Fibroblast of mammary gland (primary cell): Measurements from ENCODE around the gene ACADL.
A peak's percentile ranks its signal among the peaks of the same experiment; 100 is the strongest.
"Not testable (repeated sequence)": the region's sequence is repeated elsewhere in the genome, so short reads cannot be mapped to it uniquely, and the experiment has no call there.

ENCODE experiments used
- DNase-seq: peaks from one replicate; pipeline ENCODE4 v3.0.0-alpha.2; 2010; ENCODE audit warnings: low read depth
- H3K4me3 ChIP-seq: 2 replicates; pipeline ENCODE4 v1.5.1; 2011; ENCODE audit warnings: low read depth, mild to moderate bottlenecking, low read length, moderate library complexity; ENCODE audit not compliant: control insufficient read depth
- TF ChIP-seq, protein P1 (sequence below): conservative IDR thresholded peaks from 2 replicates; pipeline ENCODE4 v1.5.1; 2011; ENCODE audit warnings: low read depth, low read length, inconsistent platforms; ENCODE audit not compliant: control insufficient read depth, insufficient read depth

ACADL gene

DNA sequence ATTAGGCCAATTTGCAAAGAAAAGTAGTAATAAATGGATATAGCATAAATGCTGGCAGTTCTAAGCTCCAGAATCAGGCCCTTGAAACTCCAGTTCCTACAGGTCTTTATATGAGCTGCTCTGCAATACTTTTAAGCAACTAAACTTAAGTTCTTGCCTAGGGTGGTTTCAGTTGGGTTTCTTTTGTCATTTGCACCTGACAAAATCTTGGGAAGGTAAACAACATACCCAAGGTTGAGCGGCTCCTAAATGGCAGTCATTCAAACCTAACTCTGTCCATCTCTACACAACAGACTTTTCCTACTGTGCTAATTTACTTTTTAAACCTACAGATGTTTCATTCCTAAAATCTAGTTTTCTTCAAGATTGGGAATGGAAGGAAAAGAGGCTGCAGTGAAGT is 44.8 kb downstream of the ACADL start:
- TF ChIP-seq, protein P1, sequence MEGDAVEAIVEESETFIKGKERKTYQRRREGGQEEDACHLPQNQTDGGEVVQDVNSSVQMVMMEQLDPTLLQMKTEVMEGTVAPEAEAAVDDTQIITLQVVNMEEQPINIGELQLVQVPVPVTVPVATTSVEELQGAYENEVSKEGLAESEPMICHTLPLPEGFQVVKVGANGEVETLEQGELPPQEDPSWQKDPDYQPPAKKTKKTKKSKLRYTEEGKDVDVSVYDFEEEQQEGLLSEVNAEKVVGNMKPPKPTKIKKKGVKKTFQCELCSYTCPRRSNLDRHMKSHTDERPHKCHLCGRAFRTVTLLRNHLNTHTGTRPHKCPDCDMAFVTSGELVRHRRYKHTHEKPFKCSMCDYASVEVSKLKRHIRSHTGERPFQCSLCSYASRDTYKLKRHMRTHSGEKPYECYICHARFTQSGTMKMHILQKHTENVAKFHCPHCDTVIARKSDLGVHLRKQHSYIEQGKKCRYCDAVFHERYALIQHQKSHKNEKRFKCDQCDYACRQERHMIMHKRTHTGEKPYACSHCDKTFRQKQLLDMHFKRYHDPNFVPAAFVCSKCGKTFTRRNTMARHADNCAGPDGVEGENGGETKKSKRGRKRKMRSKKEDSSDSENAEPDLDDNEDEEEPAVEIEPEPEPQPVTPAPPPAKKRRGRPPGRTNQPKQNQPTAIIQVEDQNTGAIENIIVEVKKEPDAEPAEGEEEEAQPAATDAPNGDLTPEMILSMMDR, result no peak
- DNase-seq, result no peak
- H3K4me3 ChIP-seq, result no peak overlapping the region

DNA sequence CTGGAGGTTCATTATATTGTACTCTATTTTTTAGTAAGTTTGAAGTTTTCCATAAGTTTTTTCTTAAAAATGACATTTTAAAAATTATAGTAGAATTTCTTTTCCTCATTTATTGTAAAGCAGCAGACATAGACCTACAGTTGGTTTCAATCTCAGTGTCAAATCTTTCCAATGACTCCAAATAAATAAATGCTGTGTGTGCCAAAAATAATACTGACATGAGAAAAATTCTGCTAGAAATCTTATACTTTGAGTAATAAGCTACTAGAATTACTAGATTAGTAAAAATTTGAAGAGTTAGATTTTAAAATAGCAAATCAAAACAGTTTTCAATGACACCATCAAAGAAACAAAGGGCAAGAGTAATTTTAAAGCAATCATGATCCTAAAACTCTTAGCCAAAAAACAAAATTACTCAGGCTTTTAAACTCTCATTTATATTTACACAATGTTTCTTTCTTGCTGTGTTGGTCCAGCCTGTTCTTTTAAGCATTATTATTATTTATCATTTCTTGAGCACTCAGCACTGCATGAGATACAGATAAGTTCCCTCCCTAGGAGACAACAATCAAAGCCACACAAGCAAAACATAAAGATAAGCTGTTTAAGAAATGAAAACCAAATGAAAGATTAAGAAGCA is 45.8 kb downstream of the ACADL start:
- H3K4me3 ChIP-seq, result no peak overlapping the region
- no peak for DNase-seq
- TF ChIP-seq, protein P1, result no peak

DNA sequence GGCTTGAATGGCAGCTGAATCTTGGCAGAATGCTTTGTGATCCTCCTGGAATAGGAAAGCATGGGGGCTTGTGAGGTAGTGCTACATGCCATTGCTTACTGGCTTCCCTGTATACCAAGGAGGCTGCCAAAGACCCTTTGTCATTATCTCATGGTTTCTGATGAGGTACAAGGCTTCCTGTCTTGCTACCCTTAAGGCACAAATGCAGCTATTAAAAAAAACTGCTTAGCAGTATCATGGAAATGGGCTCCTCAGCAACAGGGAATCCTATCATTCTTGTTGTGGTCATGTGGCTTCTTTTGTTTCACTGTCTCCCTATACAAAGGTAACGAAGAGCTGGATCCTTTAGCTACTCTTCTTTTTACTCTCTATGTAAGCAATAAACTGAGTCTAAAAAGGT is 47.5 kb downstream of the ACADL start:
- no peak for DNase-seq
- H3K4me3 ChIP-seq, result no peak overlapping the region
- TF ChIP-seq, protein P1, result no peak

DNA sequence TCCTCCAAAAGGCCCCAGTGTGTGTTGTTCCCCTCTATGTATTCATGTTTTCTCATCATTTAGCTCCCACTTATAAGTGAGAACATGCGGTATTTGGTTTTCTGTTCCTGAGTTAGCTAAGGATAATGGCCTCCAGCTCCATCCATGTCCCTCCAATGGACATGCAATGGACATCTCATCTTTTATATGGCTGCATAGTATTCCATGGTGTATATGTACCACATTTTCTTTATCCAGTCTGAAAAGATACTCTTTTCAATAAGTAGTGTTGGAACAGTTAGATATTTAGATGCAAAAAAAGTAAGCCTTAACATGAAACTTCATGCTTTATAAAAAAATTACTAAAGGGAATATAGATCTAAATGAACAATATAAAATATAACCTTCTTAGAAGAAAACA is 48.1 kb downstream of the ACADL start:
- not testable (repeated sequence) for H3K4me3 ChIP-seq, DNase-seq

DNA sequence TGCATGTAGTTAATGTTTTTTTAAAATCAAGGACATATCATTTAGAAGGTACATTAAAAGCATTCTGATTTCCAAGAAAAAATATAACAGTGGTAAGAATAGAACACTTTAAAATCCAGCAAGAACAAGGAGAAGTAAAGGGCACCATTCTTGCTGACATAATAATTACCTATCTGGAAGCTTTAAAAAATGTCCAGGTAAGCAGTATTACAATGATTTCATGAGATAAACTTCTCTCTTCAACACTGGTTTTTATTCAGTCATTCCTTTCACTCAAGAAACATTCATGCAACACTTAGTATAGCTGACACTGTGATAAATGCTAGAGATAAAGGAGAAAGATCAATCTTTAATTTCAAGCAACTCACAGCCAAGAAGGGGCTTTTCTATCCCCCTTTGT is 51.2 kb downstream of the ACADL start:
- TF ChIP-seq, protein P1, result no peak
- DNase-seq, result no peak
- H3K4me3 ChIP-seq, result no peak overlapping the region

DNA sequence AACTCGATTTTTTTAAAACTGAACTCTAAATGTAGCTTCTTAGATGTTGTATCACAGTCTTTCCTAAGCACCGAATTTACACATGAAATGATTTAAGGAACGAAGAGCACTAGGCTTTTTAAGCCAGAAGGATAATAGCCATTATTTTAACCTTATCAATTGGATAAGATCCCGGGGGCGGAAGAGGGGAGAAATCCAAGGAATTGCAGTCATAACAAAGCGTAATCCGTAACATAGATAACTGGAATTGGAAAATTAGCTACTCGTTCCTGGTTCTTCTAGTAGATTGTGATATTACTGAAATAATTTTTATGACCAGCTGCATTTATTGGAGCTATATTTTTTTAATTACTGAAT is 53.0 kb downstream of the ACADL start:
- TF ChIP-seq, protein P1, result no peak
- no peak for DNase-seq
- peak overlapping the region; percentile 68 for H3K4me3 ChIP-seq

DNA sequence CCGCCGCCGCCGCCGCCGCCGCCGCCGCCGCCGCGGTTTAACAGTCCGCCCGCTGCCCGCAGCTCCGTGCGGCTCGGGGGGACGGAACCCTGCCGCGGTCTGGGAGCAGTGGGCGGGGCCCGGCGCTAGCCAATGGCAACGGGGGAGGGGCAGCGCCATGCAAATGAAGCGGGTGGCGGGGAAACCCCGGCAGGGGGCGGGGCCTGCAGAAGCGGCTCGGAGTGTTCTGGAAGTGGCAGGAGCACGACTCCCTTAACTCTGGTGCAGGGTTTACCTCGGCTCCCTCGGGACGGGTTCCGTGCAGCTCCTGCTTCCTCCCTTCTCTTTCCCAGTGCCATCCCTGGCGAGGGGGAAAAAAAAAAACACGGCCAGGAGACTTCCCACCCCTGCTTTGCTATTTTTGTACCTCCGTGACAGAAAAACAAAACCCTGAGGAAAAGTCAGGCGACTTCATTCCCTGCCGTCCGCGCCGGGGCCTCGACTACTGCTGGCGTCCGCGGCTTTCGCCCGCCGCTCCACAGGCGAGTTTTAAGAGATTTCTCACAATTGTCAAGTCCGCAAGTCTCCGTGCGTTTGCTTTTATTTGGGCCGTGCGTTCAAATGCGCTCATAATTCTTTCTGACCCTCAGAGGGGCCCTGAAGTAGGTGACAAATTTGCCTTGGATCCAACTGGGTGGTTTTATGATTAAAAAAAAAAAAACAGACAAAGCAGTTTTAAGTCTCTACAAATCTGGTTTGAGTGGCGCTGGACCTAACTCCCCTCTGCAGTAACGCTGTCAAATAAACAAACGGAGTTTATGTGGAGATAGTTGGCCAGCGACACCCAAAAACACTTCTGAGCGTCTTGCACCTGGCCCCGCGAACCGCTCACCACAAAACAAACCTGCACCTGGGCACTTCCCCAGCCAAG is 53.7 kb downstream of the ACADL start, which contains the start of gene KANSL1L:
KANSL1L (minus strand) TSS at position 101 of the 910 bp plus-strand sequence. CDS start 16,827 bp downstream, outside the sequence.
- peak; percentile 91 for DNase-seq
- peak within 1 kb of the TSS; percentile 87 for H3K4me3 ChIP-seq
- TF ChIP-seq, protein P1, result no peak
